Measurements from ENCODE around the gene EFCAB11.
"Not testable (repeated sequence)": the region's sequence is repeated elsewhere in the genome, so short reads cannot be mapped to it uniquely, and the experiment has no call there.

- not testable (repeated sequence) for TF ChIP-seq CTCF, POLR2A (IDR thresholded peaks at IDR 0.05)
Measured at GRCh38 chr14:89874091-89874490, 80.4 kb downstream of the EFCAB11 start.

All from breast epithelium (tissue), 3 donors.